H9 (cell line): ENCODE data around the gene ASB15. TPM values are rescaled to one million over a fixed set of nuclear protein-coding genes. Genes with fewer than 3 reads are reported as not detected.
A peak's percentile ranks its signal among the peaks of the same experiment; 100 is the strongest.

Experiments
- DNase-seq: peaks from one replicate; pipeline ENCODE4 v3.0.0-alpha.2; 2017
- H2AFZ ChIP-seq: one replicate; pipeline ENCODE4 v1.6.1; 2013; ENCODE audit warnings: mild to moderate bottlenecking, low read length, control low read depth, moderate library complexity
- H2AK5ac ChIP-seq: 2 replicates; pipeline ENCODE4 v1.6.1; 2013; ENCODE audit warnings: low read length, control low read depth, mixed read lengths; ENCODE audit not compliant: insufficient read length
- H2BK120ac ChIP-seq: one replicate; pipeline ENCODE4 v1.6.1; 2013; ENCODE audit warnings: low read depth, mild to moderate bottlenecking, low read length, control low read depth, inconsistent platforms; ENCODE audit not compliant: poor library complexity, severe bottlenecking
- H2BK12ac ChIP-seq: 2 replicates; pipeline ENCODE4 v1.6.1; 2013; ENCODE audit warnings: low read length, control low read depth, mixed read lengths, low read depth; ENCODE audit not compliant: insufficient read length
- H2BK15ac ChIP-seq: 2 replicates; pipeline ENCODE4 v1.6.1; 2013; ENCODE audit warnings: low read depth, low read length, control low read depth
- H2BK20ac ChIP-seq: one replicate; pipeline ENCODE4 v1.6.1; 2013; ENCODE audit warnings: low read depth, mild to moderate bottlenecking, low read length, control low read depth, inconsistent platforms; ENCODE audit not compliant: poor library complexity, severe bottlenecking
- H2BK5ac ChIP-seq: 2 replicates; pipeline ENCODE4 v1.6.1; 2013; ENCODE audit warnings: low read length, control low read depth, mixed read lengths; ENCODE audit not compliant: insufficient read length
- H3K14ac ChIP-seq: 2 replicates; pipeline ENCODE4 v1.6.1; 2013; ENCODE audit warnings: low read length, control low read depth; ENCODE audit not compliant: insufficient read depth
- H3K18ac ChIP-seq: 2 replicates; pipeline ENCODE4 v1.6.1; 2013; ENCODE audit warnings: low read depth, mild to moderate bottlenecking, mixed read lengths, low read length, control low read depth; ENCODE audit not compliant: insufficient read length
- H3K23ac ChIP-seq: 2 replicates; pipeline ENCODE4 v1.6.1; 2013; ENCODE audit warnings: low read length, control low read depth, mixed read lengths, low read depth; ENCODE audit not compliant: insufficient read length
- H3K23me2 ChIP-seq: 2 replicates; pipeline ENCODE4 v1.6.1; 2013; ENCODE audit warnings: low read depth, mild to moderate bottlenecking, mixed read lengths, low read length, control low read depth; ENCODE audit not compliant: insufficient read length, poor library complexity, severe bottlenecking
- H3K27ac ChIP-seq: 2 replicates; pipeline ENCODE4 v1.5.1; 2013; ENCODE audit warnings: low read length, control low read depth, mixed read lengths, low read depth; ENCODE audit not compliant: insufficient read length
- H3K27me3 ChIP-seq: 2 replicates; pipeline ENCODE4 v1.6.1; 2013; ENCODE audit warnings: low read length, control low read depth, inconsistent platforms; ENCODE audit not compliant: insufficient read depth
- H3K4ac ChIP-seq: 2 replicates; pipeline ENCODE4 v1.6.1; 2013; ENCODE audit warnings: low read depth, mild to moderate bottlenecking, control low read depth, inconsistent platforms, low read length, moderate library complexity
- H3K4me1 ChIP-seq: 2 replicates; pipeline ENCODE4 v1.6.1; 2013; ENCODE audit warnings: low read length, control low read depth, inconsistent platforms; ENCODE audit not compliant: insufficient read depth
- H3K4me2 ChIP-seq: 2 replicates; pipeline ENCODE4 v1.6.1; 2013; ENCODE audit warnings: low read length, control low read depth, mixed read lengths; ENCODE audit not compliant: insufficient read length, insufficient read depth
- H3K56ac ChIP-seq: 2 replicates; pipeline ENCODE4 v1.6.1; 2013; ENCODE audit warnings: low read depth, mild to moderate bottlenecking, mixed read lengths, low read length, control low read depth; ENCODE audit not compliant: insufficient read length
- H3K79me1 ChIP-seq: 2 replicates; pipeline ENCODE4 v1.6.1; 2013; ENCODE audit warnings: low read depth, mild to moderate bottlenecking, moderate library complexity, low read length, control low read depth, inconsistent platforms; ENCODE audit not compliant: insufficient read depth, poor library complexity, severe bottlenecking
- H3K79me2 ChIP-seq: 2 replicates; pipeline ENCODE4 v1.6.1; 2013; ENCODE audit warnings: low read length, control low read depth, inconsistent platforms; ENCODE audit not compliant: insufficient read depth
- H3K9ac ChIP-seq: 2 replicates; pipeline ENCODE4 v1.6.1; 2013; ENCODE audit warnings: low read length, control low read depth, mixed read lengths; ENCODE audit not compliant: insufficient read length; ENCODE audit errors: extremely low read depth
- H3K9me3 ChIP-seq: one replicate; pipeline ENCODE4 v1.6.1; 2013; ENCODE audit warnings: low read depth, low read length, inconsistent platforms; ENCODE audit not compliant: control insufficient read depth
- H3T11ph ChIP-seq: one replicate; pipeline ENCODE4 v1.6.1; 2013; ENCODE audit warnings: mild to moderate bottlenecking, low read length, control low read depth, inconsistent platforms
- H4K20me1 ChIP-seq: one replicate; pipeline ENCODE4 v1.6.1; 2013; ENCODE audit not compliant: control insufficient read depth, insufficient read length, insufficient read depth
- H4K5ac ChIP-seq: 2 replicates; pipeline ENCODE4 v1.6.1; 2013; ENCODE audit warnings: low read depth, mild to moderate bottlenecking, mixed read lengths, low read length, control low read depth; ENCODE audit not compliant: insufficient read length
- H4K8ac ChIP-seq: replicated peaks from 2 replicates; pipeline ENCODE4 v1.6.1; 2013; ENCODE audit warnings: low read length, control low read depth, mixed read lengths, low read depth; ENCODE audit not compliant: insufficient read length
- H4K91ac ChIP-seq: 2 replicates; pipeline ENCODE4 v1.6.1; 2013; ENCODE audit warnings: low read depth, mild to moderate bottlenecking, moderate library complexity, mixed read lengths, low read length, control low read depth; ENCODE audit not compliant: insufficient read length
- H3K27ac Mint-ChIP-seq, 3 experiments: 2 replicates in 2 of 3; 3 replicates in 1 of 3; pipeline ENCODE4 v1.8.0; 2020 to 2021; ENCODE audit warnings: mixed read lengths in 3 of 3, mild to moderate bottlenecking in 1 of 3, moderate library complexity in 1 of 3
- H3K27me3 Mint-ChIP-seq: 2 replicates; pipeline ENCODE4 v1.8.0; 2021; ENCODE audit warnings: low read depth, mild to moderate bottlenecking, moderate library complexity, mixed read lengths
- H3K36me3 Mint-ChIP-seq, 3 experiments: 2 replicates in 2 of 3; 3 replicates in 1 of 3; pipeline ENCODE4 v1.8.0; 2020 to 2021; ENCODE audit warnings: low read depth in 3 of 3, mixed read lengths in 3 of 3; ENCODE audit not compliant: insufficient read depth in 1 of 3
- H3K4me1 Mint-ChIP-seq, 2 experiments: 2 replicates each; pipeline ENCODE4 v1.8.0; 2020; ENCODE audit warnings: mixed read lengths in 2 of 2
- H3K4me3 Mint-ChIP-seq, 2 experiments: 2 replicates in 1 of 2; 3 replicates in 1 of 2; pipeline ENCODE4 v1.8.0; 2020 to 2021; ENCODE audit warnings: mild to moderate bottlenecking in 2 of 2, mixed read lengths in 2 of 2, moderate library complexity in 1 of 2
- H3K9me3 Mint-ChIP-seq, 2 experiments: 2 replicates in 1 of 2; 3 replicates in 1 of 2; pipeline ENCODE4 v1.8.0; 2020; ENCODE audit warnings: mild to moderate bottlenecking in 2 of 2, mixed read lengths in 2 of 2, moderate library complexity in 1 of 2
- CTCF ChIP-seq: fragments of 200-600 bp; sonication (generic); conservative IDR thresholded peaks from 3 replicates; pipeline ENCODE4 v1.8.0; 2021; ENCODE audit warnings: antibody characterized with exemption, mild to moderate bottlenecking
- WGBS: extraction: QIAGEN DNeasy Blood & Tissue Kit; methylation state at CpG from one replicate; pipeline ENCODE4 v1.1.7; 2013; ENCODE audit warnings: missing lambda C conversion rate, low lambda C conversion rate, mixed read lengths; ENCODE audit not compliant: insufficient read length; ENCODE audit errors: extremely low coverage; 5-methylcytosine and 5-hydroxymethylcytosine counted together
- total RNA-seq: library from RNA; stranded (reverse); gene quantifications from 2 replicates; pipeline ENCODE4 v1.2.1, GENCODE V29; 2021

The ASB15 gene
- total RNA-seq, 1 experiment from 2014 or later: not detected

- Histone ChIP-seq H4K20me1 (no peaks in the 10 kb centered on the region), H3K9ac (no peak overlapping the region), H2AFZ (peak overlapping the region; percentile 79), H3T11ph (no peak overlapping the region), H3K23me2 (no peaks in the 10 kb centered on the region), H2AK5ac (no peak overlapping the region), H3K4ac (no peak overlapping the region), H2BK120ac (no peak overlapping the region), H3K79me2 (no peaks in the 10 kb centered on the region), H3K4me2 (no peak overlapping the region), H3K27me3 (no peaks in the 10 kb centered on the region), H3K9me3 (no peaks in the 10 kb centered on the region), H3K79me1 (no peaks in the 10 kb centered on the region), H3K18ac (no peak overlapping the region), H4K8ac (no peak overlapping the region), H2BK20ac (no peak overlapping the region), H2BK15ac (no peak overlapping the region), H2BK5ac (no peak overlapping the region), H4K91ac (no peak overlapping the region), H2BK12ac (no peak overlapping the region), H4K5ac (no peak overlapping the region), H3K4me1 (peaks cover 4% of the 10 kb centered on the region; the same call in 1 of the 2 replicates), H3K27ac (no peak overlapping the region), H3K23ac (no peak overlapping the region), H3K56ac (no peak overlapping the region), H3K14ac (no peak overlapping the region)
- WGBS: no CpG with 5 or more reads among the region's 2 CpGs
- H3K4me1 Mint-ChIP-seq: peaks cover 15 to 17% of the 10 kb centered on the region in 2 experiments
- no peaks in the 10 kb centered on the region for H3K9me3 Mint-ChIP-seq
- no peaks in the 10 kb centered on the region for H3K27me3 Mint-ChIP-seq
- no peak overlapping the region for H3K4me3 Mint-ChIP-seq
- no peak for DNase-seq
- TF ChIP-seq CTCF: no peak
- peak overlapping the region in 2 of 3 experiments; percentile 25 to 91; a peak in 2 of 7 replicates for H3K27ac Mint-ChIP-seq
- H3K36me3 Mint-ChIP-seq: no peaks in the 10 kb centered on the region
Measured at GRCh38 chr7:123581162-123581459, 20.5 kb upstream of the ASB15 start.
